GM12875 (cell line): ENCODE data around the gene R3HDM4.
"Not testable (repeated sequence)": the region's sequence is repeated elsewhere in the genome, so short reads cannot be mapped to it uniquely, and the experiment has no call there.

Experiments used
- H3K4me3 ChIP-seq: one replicate; pipeline ENCODE4 v1.5.1; 2011; ENCODE audit warnings: low read depth, low read length, control low read depth
- TF ChIP-seq, protein P1 (sequence below): IDR thresholded peaks from 2 replicates; pipeline ENCODE4 v1.5.1; 2011; ENCODE audit warnings: low read depth, mild to moderate bottlenecking, control low read depth, inconsistent platforms, low read length, moderate library complexity, borderline replicate concordance; ENCODE audit not compliant: insufficient read depth

Gene R3HDM4

DNA sequence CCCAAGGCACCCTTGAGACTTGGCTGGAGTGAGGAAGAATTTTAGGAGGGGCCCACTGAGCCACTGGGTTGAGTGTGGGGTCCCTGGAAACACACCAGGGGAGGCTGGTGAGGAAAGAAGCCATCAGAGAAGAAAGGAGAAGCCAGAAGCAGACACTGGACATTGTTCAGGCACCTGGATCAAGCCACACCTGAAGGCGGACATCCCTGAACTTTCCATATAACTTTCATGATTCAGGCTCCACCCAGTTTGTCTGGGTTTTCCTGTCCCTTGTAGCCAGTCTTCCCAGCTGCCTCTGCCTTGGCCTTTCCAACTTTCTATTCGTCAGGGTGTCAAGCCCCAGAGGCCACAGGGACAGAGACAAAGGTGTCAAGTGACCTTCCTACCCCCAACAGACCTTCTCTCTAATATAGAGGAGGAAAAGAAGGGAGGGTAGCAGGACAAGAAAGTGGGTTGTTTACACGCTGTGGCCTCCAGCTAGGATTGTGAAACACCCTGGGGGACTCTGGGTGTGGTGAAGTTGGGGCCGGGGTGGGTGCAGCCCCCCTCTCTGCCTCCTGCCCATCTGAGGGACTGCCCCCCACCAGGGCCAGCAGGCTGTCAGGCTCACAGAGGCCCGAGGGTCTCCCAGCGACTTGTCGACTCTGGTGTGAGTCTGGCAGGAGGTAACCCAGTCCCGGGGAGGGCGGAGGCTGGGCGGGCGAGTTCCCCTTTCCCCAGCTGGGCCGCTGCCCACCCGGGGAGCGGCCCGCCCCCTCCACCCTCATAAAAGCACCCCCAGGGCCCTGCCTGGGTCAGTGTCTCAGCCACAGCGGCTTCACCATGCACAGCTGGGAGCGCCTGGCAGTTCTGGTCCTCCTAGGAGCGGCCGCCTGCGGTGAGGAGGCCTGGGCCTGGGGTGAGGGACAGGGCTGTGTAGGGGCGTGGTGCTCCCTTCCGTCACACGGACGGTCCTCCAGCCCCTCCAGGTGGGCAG is 53.9 kb downstream of the R3HDM4 start, which contains the start of gene CFD:
Gene CFD, plus strand, starts transcription at position 797 of the 976 bp plus-strand sequence. Its CDS starts 26 bp downstream, at position 823.
- TF ChIP-seq, protein P1, sequence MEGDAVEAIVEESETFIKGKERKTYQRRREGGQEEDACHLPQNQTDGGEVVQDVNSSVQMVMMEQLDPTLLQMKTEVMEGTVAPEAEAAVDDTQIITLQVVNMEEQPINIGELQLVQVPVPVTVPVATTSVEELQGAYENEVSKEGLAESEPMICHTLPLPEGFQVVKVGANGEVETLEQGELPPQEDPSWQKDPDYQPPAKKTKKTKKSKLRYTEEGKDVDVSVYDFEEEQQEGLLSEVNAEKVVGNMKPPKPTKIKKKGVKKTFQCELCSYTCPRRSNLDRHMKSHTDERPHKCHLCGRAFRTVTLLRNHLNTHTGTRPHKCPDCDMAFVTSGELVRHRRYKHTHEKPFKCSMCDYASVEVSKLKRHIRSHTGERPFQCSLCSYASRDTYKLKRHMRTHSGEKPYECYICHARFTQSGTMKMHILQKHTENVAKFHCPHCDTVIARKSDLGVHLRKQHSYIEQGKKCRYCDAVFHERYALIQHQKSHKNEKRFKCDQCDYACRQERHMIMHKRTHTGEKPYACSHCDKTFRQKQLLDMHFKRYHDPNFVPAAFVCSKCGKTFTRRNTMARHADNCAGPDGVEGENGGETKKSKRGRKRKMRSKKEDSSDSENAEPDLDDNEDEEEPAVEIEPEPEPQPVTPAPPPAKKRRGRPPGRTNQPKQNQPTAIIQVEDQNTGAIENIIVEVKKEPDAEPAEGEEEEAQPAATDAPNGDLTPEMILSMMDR: no peak
- no peak within 1 kb of the TSS for H3K4me3 ChIP-seq

DNA sequence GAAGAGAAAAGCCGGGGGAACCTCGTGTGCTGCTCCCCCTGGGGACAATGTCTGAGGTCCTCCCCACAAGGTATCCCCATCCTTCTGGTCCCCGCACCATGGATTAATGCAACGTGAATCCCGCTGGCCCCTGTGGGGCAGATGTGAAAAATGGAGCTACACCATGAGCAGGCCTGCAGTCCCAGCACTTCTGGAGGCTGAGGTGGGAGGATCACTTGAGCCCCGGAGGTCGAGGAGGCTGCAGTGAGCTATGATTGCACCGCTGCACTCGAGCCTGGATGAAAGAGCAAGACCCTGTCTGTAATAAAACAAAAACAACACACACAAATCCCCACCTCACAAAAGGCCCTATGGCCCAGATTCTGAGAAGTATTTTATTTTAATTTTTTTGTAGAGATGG is 54.7 kb downstream of the R3HDM4 start:
- no peak overlapping the region for H3K4me3 ChIP-seq
- TF ChIP-seq, protein P1: no peak

DNA sequence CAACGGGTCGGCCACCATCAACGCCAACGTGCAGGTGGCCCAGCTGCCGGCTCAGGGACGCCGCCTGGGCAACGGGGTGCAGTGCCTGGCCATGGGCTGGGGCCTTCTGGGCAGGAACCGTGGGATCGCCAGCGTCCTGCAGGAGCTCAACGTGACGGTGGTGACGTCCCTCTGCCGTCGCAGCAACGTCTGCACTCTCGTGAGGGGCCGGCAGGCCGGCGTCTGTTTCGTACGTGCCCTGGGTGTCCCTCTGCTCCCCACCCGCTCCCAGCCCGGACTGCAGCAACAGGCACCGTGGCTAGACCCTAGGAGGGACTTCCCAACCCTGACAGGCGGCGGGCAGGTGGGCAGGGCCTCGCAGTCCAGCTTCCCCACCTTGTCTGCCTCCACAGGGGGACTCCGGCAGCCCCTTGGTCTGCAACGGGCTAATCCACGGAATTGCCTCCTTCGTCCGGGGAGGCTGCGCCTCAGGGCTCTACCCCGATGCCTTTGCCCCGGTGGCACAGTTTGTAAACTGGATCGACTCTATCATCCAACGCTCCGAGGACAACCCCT is 57.4 kb downstream of the R3HDM4 start:
- TF ChIP-seq, protein P1: no peak
- no peak overlapping the region for H3K4me3 ChIP-seq

DNA sequence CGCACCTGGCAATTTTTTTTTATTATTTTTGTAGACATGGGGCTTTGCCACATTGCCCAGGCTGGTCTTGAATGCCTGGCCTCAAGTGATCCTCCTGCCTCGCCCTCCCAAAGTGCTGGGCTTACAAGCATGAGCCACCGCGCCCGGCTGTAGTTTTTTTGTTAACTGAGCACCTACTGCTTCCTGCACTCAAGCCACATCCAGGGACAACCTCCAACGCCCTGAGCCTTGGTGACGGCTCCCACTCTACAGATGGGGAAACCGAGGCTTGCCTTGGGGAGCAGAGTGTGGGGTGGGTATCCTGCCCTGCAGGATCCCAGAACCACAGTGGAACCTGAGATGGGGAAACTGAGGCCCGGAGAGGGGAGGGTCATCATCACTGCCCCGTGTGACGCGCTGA is 57.9 kb downstream of the R3HDM4 start:
- TF ChIP-seq, protein P1: no peak
- H3K4me3 ChIP-seq: no peak overlapping the region

DNA sequence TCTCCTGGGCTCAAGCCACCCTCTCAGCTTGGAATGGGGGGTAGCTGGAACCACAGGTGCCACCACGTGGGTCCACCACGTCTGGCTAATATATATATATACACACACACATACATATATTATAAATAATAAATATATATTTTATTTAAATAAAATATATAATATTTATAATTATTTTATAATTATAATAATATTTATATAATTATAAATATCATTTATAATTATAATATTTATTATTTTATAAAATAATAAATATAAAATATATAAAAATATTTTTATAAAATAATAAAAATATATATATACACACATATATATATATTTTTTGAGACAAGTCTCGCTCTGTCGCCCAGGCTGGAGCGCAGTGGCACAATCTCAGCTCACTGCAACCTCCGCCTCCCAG is 58.5 kb downstream of the R3HDM4 start:
- H3K4me3 ChIP-seq: no peak overlapping the region
- TF ChIP-seq, protein P1: no peak

GRCh38 chr19:853614-854220 is 59.3 kb downstream of the R3HDM4 start:
- not testable (repeated sequence) for H3K4me3 ChIP-seq

- H3K4me3 ChIP-seq: no peak overlapping the region
- TF ChIP-seq, protein P1: no peak
Observed at GRCh38 chr19:853014-853585, 59.9 kb downstream of the R3HDM4 start.
